ENCODE measurements around the gene ZSCAN29.

DNA sequence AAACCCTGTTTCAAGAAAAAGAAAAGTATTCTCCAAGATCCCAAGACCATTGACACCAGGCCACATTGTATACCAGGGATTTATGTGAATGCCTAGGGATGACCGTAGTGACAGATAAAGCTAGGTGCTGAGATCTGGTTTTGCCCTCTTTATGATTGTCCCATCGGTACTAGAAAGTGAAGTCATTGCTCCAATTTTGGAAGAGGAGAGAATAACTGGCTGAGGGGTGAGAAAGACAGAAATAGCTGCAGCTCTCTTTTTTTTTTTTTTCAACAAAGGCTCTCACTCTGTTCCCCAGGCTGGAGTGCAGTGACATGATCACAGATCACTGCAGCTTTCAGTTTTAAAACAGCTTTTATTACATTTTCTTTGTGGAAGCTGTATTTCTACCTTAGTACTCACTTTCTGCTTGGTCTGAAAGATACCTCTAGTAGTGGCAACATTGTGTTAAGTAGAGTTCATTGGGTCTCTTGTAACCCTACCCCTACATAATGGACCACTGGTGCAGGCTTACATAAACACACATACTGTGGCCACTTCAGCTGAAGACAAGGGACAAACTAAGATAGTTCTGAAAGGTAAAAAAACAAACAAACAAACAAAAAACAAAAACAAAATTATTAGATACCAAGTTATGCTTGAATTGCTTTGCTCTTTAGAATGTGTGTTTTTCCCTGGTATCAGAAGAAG is 18.0 kb downstream of the ZSCAN29 start:
- TF ChIP-seq, protein P1, sequence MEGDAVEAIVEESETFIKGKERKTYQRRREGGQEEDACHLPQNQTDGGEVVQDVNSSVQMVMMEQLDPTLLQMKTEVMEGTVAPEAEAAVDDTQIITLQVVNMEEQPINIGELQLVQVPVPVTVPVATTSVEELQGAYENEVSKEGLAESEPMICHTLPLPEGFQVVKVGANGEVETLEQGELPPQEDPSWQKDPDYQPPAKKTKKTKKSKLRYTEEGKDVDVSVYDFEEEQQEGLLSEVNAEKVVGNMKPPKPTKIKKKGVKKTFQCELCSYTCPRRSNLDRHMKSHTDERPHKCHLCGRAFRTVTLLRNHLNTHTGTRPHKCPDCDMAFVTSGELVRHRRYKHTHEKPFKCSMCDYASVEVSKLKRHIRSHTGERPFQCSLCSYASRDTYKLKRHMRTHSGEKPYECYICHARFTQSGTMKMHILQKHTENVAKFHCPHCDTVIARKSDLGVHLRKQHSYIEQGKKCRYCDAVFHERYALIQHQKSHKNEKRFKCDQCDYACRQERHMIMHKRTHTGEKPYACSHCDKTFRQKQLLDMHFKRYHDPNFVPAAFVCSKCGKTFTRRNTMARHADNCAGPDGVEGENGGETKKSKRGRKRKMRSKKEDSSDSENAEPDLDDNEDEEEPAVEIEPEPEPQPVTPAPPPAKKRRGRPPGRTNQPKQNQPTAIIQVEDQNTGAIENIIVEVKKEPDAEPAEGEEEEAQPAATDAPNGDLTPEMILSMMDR (conservative IDR thresholded peaks at IDR 0.05 in 1 of 2, IDR thresholded peaks at IDR 0.05 in 1 of 2; ENCODE audit: low read depth in 1 of 2, low read length in 2 of 2) = no peak
- no peak for TF ChIP-seq EZH2 (IDR thresholded peaks at IDR 0.05; ENCODE audit: low read length, missing control alignments)
